Ureter (tissue), 1 donor: ENCODE measurements around the gene UBALD2. TPM values are rescaled to one million over a fixed set of nuclear protein-coding genes. Genes with fewer than 3 reads are reported as not detected.
"Not testable (repeated sequence)": the region's sequence is repeated elsewhere in the genome, so short reads cannot be mapped to it uniquely, and the experiment has no call there.

ENCODE experiments used
- DNase-seq: peaks from one replicate; pipeline ENCODE4 v3.0.0-alpha.2; 2020; ENCODE audit warnings: low spot score
- total RNA-seq: library from RNA; stranded (reverse); gene quantifications from one replicate; pipeline ENCODE4 v1.2.4, GENCODE V29; 2023
- donor health status: DM: yes; HTN: yes; CAD: no.

UBALD2 gene
- total RNA-seq, 1 donor from 2014 or later, result 89.1 TPM

DNA sequence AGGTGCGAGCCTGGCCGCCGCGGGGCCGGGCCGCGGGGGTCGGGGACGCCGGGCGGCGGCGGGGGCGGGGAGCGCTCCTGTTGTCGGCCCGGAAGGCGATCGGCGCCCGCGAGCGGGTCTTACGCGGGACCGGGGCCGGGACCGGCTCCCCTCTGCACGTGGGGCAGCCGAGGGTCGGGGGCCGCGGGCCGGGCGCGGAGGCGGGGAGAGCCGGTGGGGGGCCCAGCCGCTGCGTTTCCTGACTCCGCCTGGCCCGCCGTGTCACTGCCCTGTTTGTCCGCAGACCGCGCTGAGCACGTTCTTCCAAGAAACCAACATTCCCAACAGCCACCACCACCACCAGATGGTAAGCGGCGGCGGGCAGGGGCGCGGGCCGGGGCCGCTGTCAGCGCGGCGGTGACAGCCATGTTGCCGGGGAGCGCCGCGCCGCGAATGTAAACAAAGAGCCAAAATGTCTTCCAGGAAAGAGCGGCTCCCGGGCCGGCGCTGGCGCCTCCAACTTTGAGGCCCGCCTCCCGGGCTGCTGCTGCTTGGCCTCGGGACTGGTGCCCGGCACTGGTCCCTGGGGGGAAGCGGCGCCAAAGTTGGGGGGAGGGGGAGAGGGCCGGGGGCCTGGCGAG lies 586 bp downstream of the UBALD2 start:
- peak; percentile 74 for DNase-seq

DNA sequence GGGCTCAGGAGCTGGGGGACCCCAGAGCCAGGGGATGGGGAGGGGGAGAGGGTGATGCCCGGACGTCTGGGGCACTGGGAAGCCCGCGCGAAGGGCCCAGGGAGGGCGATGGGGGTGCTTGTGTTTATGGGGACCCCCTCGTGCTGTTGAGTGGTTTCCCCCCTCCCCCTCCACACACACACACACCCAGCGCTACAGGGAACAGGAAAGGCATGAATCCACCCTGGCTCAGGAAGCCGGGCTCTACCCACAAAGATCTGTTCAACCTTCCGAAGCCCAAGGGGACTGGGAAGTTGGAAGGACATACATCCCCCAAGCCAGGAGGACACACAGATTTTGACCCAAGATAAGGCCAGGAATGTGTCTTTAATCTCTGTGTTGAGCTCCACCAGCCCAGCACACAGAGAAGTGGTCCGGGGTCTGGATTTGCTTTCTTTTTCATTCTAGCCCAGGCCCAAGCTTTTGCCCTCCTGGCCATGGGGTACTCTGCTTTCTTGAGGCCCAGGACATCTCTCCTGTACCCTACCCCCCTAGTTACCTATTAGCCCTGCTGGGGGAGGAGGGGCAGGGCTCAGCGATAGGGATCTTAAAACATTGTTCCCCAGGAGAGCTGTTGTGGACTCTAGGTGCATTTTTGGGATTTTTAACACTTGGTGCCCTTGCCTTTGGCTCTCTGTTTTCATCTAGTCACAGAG lies 1.2 kb downstream of the UBALD2 start:
- peak; percentile 68 for DNase-seq

DNA sequence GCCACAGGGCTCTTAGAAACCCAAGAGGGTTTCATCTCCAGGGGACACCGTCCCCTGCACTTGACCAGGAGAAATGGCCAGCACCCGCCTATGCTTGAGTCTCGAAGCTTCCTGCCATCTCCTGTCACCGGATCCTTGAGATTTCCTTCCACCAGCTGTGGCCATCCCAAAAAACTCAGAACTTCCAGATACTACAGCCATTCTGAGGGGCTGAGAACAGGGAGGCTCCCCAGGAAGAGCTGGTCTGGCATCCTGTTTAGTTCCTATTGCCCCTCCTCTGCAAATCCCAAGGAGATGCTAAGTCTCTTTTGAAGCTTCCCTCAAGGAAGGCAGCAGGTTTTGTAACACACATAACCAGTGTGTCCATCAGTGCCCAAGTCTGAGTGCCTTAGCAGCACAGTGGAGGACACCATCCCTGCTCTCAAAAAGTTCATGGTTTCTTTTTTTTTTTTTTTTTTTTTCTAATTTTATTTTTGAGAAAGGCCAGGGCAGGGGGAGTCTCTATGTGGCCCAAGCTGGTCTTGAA lies 2.0 kb downstream of the UBALD2 start:
- no peak for DNase-seq

DNA sequence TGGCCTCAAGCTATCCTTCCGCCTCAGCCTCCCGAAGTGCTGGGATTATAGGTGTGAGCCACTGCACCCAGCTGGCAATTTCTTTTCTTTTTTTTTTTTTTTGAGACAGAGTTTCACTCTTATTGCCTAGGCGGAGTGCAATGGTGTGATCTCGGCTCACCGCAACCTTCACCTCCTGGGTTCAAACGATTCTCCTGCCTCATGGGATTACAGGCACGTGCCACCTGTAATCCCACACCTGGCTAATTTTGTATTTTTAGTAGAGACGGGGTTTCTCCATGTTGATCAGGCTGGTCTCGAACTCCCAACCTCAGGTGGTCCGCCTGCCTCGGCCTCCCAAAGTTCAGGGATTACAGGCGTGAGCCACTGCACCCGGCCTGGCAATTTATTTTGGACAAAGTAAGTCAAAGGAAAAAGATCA lies 2.4 kb downstream of the UBALD2 start:
- DNase-seq, result not testable (repeated sequence)

DNA sequence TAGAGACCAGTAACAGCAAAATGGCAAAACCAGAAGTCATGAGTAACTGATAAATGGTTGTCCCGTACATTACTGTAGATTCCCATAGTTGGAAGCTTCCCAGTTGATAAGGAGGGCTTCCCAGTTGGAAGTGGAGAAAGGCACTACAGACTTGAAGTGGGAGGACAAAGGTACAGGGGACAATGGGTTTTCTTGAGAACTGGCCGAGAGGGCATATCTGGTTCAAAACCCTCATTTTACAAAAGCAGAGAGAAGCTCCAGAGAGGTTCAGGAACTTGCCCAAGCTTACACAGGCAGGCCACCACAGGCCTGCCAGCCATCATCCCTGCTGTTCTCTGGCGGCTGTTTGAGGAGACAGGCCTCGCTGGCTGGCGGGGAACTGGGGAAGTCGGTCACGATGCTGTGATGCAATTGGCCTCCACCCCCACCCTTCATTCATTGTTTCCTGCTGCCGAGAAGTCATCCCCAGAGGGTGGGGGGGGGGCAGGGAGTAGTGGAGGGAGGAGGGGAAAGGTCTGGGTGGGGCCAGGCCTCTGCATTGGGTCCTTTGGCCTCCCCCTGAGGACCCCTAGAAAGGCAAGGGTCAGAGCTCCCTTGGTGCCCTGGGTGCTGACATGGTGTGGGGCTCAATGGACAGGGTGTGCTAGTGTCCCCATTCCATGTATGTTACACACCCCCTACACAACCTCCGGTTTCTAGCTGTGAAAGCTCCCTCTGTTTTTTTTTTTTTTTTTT lies 3.0 kb downstream of the UBALD2 start:
- peak; percentile 89 for DNase-seq

DNA sequence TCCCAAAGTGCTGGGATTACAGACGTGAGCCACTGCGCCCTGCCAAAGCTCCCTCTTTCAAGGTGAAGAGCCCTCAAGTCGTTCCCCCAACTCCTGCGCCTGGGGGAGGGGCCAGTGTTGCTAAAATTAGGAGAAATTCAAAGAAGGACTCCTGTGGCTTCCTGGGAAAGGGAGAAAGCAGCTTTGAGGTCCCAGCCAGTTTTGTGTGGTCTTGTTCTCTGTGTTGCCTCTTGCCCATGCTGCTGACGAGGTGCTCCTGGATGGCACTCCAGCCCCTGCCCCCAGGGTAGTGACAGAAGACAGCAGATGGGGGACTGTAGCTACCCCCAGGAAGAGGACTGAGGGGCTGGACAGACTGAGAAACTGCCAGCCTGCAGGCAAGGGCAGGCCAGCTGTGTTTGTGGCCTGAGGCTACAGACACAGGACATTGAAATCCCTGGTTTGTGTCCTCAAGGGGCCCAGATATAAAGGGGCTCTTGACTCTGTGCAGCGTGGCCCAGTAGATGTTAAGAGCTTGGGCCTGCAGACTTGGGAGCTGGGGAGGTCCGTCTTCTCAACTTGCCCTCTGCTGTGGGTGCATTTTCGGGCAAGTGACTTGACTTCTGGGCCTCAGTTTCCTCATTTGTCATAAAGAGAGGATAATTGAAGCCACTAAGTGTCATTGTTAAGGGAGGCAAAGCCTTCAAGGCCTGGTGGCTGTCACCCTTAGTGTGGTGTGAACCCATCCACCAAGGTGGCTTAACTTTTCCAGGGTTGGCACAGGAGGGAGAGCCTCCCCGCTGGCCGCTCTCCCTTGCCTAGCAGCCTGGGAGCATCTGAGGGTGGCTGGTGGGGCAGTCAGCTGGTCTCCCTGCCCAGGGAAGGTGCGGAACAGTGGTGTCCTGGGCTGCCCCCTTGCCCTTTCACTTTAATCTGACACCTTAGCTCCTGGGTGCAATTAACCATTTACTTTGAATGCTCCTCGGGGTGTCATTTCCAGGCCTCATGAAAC lies 4.1 kb downstream of the UBALD2 start:
- no peak for DNase-seq

DNA sequence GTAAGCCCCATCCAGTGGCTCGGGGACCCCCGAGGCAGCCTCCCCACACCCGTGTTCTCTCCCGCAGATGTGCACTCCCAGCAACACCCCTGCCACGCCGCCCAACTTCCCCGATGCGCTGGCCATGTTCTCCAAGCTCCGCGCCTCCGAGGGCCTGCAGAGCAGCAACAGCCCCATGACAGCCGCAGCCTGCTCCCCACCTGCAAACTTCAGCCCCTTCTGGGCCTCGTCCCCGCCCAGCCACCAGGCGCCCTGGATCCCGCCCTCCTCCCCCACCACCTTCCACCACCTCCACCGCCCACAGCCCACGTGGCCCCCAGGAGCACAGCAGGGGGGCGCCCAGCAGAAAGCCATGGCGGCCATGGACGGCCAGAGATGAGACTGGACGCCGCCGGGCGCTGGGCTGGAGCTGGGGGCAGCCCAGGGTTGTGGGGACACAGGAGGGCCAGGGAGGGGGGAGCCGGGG lies 5.0 kb downstream of the UBALD2 start:
- no peak for DNase-seq

DNA sequence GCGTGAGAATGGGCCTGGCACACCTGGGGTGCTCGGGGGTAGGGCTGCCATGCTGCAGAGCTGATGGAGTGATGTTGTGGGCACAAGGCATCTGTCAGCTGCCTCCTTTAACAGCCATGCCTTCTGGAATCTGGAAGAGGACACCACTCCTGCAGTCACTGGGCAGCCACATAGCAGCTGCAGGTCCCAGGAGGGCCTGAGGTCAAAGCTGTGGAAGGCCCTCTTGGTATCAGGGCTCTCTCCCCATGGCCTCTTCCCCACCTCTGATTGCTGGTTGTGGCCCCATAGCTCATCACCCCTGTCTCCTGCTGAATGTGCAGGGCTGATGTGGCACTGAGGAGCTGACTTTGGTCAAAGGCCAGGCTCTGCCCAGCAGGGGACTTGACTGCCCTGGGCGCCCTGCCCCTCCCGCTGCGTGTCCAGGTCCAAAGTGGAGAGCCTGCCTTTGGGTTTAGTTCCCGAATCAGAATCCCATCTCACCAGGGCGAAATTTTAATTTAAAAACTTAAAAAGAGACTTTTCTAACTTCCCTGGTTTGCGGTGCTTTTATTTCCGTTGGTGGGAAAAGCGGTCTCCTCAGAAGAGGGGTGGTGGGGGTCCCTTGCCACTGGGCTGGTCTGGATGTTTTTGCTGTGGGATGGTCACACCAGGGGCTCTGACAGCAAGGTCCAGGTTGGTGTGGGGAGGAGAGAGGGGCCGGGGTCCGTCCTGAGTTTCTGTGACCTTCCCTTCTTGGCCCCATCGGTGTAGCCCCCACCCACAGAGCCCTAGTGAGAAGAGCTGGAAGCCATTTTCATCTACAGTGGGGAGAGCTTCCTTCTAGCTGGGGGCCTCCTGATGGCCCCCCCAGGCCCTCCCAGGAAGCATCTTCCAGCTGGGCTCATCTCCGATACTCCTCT lies 5.9 kb downstream of the UBALD2 start:
- DNase-seq, result no peak

DNA sequence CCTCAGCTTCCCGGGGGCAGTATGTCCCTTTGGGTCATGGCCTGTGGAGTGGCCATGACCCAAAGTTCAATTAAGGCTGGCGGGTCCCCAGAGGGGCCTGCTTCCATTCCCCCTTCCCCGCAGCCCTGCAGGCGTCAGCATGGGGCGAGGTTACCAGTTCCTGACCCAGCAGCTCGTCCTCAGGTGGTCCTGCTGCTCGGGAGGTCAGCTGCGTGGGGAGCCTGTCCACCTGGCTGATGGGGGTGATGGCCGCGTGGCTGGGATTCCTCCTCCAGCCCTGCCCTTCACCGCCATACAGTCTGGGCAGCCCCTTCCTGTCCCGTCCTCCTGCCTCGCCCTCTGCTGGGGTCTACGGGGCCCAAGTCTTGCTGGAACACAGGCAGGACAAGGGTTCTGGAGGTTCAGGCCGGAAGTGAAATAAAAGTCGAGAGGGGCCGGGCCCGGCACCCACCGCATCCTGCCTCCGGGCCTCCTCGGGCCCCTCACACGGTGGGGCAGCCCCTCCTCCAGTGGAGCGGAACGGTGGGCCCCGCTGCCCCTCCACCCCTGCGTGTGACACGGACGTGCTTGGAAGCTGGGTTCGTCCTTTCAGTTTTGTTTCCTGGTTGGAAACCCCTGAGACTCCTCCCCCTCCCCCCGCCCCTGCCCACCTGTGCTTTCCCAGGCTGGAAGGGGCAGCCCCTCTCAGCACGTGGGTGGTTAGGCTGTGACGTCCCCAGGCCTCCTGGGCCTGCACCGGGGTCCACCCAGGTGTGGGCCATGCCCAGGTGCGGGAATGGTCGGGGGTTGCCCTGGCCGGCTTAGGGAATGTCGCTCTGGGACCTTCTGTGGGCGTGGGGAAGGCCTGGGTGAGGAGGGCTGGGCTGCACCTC lies 6.8 kb downstream of the UBALD2 start:
- DNase-seq, result peak; percentile 68

DNA sequence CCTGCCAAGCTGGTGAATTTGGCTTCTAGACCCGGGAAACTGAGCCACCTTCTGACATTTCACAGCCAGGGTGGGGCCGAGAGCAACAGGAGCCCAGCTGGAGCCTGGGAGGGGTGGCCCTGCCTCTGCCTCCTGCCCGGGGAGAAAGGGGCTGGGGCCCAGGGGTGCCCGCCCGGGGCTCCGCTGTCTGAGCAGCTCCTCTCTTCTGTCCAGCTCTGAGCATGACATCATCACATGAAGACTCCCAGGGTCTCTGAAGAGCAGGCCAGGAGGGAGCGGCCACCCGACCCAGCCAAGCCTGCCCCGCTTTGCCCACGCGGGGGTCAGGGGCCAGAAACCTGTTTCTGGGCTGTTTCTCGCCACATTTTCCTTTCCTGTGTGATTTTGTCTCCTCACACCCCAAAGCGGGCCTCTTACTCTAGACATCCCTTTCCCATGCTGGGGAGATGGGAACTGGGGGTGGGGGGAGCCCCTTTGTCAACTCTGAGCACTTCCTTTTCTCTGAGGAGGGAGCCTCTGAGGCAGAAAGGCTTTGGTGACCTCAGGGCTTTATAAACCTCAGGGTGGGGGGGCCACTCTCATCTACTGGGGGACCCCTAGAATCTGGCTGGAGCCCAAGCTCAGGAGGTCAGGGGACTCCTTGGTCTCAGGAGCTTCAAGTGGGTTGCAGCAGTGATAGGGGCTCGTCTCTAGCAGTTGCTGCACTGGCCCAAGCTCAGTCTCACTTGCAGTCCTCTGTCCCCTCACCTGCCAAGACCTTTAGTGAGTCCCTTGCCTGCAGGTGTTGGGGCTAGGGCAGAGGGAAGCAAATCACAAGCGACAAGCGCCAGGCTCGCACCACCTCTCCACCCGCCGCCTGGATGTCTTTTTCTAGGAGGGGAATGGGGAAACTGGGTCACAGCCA lies 7.6 kb downstream of the UBALD2 start:
- no peak for DNase-seq

DNA sequence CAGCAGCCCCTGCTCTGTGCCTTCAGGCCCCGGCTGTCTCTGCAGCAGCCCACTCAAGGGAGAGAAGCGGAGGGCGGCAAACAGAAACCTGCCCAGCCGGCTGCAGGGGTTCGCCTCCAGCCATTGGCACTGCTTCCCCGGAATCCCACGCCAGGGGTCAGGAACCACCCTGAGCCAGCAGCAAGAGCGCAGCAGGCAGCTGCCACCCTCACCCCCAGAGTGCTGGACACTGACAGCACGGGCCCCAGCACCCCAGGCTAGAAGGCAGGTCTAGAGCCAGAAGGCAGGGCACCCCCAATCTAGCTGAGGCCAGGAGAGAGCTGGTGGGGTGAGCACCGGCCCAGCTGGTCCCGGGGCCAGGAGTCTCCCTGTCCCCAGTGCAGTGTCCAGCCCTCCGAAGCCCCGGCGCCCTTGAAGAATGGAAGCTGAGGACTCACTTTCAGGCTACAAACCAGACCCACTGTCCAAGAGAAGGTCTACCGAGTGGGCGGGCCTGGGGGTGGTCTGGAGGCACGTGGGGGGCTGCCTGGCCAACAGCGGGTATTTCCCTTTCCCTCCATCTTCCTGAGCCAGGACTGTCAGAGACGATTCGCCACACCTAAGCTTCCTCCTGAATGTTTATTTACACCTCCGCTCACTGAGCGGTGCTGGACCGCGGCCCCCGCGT lies 8.4 kb downstream of the UBALD2 start:
- no peak for DNase-seq

DNA sequence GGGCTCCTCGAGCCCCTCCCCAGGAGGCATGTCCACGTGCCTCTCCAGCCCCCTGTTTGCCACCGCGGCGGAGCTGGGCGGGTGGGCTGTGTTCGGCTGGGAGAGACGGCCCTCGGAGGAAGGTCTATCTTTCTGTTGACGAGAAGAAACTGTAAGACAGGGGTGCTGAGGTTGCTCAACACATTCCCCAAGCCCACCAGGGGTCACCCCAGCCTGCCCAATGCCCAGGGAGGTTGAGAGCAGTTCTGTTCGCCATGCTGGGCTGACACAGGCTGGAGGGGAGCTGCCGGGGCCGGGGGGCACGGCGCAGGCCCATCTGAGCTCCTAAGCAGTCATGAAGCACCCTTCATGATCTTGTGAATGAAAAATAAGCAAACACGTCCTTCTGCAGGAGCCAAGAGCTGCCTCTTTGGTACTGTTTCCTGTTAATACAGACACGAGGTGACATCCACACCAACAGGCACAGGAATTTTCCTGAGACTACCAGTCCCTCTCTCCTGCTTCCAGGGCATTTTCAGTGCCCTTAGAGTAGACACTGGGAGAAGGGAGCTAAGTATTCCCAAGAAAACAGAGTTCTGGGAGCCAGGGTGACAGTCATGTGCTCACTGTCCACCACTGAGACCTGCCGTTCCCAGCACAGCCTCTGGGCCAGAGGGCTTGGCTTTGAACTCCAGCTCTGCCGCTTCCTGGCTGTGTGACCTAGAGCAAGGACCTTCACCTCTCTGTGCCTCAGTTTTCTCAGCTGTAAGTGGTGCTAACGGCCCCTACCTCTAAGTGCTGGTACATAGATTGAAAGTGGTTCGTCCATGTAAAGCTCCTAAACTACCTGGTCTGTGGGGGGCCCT lies 9.2 kb downstream of the UBALD2 start:
- no peak for DNase-seq

DNA sequence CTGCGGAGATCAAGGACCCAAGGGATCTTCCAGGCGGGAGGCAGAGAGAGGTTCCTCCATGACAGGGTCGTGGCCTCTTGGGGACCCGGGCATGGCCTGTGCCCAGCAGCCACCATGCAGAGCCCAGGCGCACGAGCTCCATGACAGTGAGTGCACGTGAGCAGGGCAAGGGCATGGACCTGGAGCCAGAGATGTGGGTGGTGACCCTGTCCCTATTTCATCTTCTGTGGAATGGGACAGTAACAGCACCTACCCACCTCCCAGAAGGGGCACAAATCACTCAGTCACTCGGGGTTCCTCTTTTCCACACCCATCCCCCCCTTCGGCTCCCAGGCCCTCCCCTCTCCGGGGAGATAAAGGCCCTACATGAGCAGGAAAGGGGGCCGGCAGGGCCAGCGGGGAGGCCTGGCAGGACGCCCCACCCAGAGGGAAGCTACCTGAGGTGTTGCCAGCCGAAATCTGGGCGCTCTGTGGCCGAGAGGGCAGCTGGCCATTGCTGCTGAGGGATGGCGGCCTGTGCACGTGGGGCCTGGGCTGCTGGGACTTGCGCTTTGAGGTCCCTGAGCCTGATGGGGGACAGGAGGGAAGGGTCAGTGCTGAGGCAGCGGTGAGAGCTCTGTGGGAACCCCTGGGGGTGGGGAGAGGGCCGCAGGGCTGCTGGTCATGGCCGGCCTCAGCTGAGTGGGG lies 10.4 kb downstream of the UBALD2 start:
- DNase-seq, result no peak

DNA sequence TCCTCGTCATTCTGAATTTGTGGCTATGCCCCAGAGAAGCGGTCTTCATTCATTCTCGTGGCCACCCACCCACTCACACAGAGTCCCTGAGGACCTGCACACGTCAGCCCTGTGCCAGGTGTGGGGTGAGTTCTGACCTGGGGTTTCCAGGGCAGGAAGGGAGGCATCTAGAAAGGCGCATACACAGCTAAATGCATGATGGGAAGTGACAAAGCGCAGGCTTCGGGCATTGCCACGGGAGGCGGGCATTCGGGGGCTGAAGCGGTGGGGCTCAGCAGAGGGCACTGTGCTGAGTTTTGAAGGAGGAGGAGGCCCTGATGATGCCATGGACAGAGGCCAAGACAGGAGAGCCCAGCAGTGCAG lies 10.9 kb downstream of the UBALD2 start:
- DNase-seq, result no peak

DNA sequence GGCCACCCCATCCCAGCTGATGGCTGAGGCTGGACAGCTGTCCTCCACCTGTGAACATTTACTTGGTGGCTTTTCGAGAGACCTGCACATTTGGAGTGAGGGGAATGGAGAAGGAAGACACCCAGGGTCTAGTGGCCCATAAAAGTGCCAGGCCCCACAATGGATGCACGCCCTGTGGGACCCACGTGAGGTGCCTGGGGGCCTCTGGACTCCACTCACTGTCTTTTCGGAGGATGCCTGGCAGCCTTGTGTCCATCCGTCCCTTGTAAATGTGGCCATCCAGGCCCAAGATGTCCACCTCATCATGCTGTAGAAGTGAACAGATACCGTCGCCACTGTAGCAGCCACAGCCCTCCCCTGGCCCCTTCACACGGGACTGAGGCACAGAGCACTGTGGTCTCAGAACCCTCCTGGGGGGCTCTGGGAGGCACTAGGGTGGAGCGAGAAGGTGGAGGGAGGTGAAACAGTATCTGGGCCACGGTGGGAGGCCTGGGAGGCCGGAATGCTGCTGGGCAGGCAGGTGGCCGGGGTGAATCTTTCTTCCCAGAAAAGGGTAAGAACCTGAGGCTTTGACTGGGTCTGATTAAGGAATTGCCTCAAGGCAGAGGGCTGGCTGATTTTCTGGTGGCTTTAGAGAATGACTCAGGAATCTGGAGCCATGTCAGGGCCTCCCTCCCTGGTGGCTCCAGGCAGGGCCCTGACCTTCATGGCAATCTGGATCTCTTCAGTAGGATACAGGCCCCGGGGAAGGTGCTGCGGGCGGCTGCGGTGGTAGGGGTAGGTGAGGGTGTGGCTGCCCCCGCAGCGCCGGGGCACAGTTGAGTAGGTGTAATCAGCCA lies 11.5 kb downstream of the UBALD2 start:
- no peak for DNase-seq
